GM18951 (cell line): ENCODE measurements around the gene CCL7.

Source experiments
- POLR2A ChIP-seq: IDR thresholded peaks from 4 replicates; pipeline ENCODE4 v1.6.1; 2011; ENCODE audit warnings: mild to moderate bottlenecking; ENCODE audit not compliant: insufficient read length, insufficient read depth; ENCODE audit errors: extremely low read depth
- in situ Hi-C: fragments of 300-500 bp; cut with MboI; formaldehyde crosslinking; loops from one replicate; pipeline ENCODE4 v1.12.0; 2022; ENCODE audit warnings: low sequenced_read_pairs, mixed read lengths, inconsistent platforms; ENCODE audit not compliant: unreplicated experiment

CCL7 gene

DNA sequence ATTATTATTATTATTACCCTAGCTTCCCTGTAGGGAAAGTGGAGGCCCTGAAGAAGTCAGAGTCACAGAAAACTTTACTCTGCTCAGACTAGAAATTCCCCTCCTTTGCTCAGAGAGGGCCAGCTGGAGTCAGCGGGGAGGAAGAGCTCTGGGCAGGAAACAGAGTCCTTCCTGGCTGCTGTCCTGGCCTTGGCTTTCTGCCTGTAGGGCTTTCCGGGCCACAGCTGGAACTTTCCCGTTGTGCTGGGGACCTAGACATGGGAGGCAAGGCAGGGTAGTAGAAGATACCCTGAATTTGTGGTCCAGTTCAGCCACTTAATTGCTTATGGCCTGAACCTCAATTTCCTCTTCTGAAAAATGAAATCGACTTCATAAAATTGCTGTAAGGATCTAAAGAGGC lies 29.0 kb upstream of the CCL7 start:
- no peak for TF ChIP-seq POLR2A
- in situ Hi-C loops, result no loop called here

DNA sequence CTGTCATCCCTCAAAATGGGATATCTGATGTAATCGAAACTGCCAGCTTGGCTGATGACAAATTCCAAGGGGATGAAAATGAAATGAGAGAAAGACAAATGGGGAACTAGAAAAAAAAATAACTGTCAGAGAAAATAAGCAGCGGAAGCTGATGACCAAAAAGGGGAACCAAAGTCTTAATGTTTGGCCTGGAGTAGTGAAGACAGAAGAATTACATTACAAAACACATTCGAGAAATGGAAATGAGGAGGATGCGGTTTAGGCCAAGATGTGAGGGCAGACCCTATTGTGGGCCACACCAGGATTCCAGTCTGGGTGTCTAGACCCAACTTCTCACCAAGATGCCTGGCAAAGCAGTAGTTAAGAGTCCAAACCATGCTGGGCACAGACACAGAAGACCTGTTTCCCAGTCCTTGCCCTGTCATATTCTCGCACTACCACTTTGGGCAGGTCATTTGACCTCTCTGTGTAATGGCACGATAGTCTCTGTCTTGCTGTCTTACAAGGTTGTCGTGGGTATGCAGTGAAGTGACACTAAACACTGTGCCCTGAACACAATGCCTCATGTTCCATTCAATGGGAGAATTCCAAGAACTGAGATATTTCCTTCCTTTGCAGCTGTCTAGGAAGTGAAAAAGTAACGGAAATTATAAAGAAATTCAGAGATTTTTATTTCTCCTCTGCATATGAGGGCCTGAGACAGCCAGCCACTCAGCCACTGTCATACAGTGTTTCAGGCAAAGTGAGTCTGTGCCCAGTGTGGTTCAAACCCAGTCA lies 27.2 kb upstream of the CCL7 start:
- in situ Hi-C loops, result no loop called here
- TF ChIP-seq POLR2A, result no peak

DNA sequence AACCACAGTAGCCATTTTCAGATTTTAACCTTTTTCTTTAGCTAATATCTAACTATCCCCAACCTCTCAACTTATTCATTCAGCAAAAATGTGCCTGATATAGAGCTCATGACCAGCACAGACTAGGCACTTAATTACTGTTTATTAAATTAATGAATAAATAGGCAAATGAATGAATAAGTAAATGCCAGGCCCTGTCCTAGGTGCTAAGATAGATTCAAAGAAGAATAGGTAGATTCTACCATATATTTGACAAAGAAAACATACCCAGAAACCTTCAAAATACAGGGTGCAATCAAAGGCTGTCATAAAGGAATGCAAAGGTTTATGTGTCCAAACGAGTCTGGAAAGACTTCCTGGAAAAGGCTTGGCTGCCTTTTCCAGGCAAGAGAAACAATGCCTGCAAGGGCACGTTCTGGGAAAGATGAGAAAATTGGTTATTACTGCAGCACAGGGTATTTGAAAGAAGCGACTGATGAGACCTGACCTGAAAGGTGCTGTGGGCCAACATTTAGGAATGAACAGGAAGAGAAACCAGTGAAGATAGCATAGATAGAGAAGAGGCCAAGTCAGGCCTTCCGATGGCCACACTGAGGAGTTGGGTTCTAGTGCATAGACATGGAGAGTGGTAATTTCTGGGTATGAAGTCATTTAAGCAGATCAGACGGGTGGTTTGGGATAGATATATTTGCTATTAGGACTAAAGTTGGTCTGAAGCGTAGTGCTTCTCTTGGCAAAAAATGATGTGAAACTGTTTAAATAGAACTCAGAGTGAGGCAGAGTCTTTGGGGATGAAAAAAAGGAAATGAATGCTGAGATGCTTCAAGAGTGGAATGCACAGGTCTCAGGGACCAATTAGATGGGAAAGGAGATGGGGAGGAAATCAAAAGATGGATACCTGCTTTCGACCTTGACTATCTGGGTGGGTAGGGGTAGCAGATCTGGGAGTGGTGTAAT lies 26.4 kb upstream of the CCL7 start:
- no peak for TF ChIP-seq POLR2A
- in situ Hi-C loops, result no loop called here

DNA sequence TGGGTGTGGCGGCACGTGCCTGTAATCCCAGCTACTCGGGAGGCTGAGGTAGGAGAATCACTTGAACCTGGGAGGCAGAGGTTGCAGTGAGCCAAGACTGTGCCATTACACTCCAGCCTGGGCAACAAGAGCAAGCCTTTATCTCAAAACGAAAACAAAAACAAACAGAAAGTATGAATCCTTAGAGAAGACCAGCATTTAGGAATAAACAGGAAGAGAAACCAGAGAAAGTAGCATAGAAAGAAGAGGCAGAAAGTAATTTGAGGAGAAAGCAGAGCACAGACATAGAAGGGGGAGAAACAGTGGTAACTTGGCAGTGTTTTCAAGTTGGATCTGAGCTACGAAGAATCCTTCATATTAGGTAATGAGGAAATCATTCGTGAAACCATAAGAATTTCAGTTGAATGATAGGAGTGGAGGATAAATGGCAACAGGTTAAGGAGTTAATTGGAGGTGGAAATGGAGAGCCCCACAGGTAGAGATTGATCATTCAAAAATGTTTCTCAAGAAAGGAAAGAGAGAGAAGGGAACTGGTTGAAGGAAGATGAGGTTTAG lies 24.6 kb upstream of the CCL7 start:
- in situ Hi-C loops, result no loop called here

DNA sequence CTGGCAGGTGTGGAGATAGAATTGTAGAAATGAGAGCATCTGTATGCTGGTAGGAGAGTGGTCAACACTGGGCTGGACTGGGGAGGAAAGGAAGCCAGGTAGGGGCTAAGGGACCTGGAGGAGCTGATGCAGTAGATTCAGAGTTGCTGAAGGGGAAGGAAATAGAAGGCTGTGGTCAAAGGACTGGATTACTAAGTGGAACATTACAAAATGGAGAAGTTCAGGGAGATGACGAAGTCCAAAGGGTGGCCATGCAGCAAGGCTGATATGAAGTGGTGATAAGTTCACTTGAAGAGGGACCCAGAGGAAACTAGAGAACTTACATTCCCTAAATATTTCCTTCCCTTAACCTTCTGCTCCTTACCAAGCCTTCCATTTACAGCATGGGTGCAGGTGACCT lies 23.6 kb upstream of the CCL7 start:
- in situ Hi-C loops, result no loop called here
- no peak for TF ChIP-seq POLR2A

More for the DNA sequence above, 24.6 kb upstream of the CCL7 start:
- TF ChIP-seq POLR2A, result no peak

DNA sequence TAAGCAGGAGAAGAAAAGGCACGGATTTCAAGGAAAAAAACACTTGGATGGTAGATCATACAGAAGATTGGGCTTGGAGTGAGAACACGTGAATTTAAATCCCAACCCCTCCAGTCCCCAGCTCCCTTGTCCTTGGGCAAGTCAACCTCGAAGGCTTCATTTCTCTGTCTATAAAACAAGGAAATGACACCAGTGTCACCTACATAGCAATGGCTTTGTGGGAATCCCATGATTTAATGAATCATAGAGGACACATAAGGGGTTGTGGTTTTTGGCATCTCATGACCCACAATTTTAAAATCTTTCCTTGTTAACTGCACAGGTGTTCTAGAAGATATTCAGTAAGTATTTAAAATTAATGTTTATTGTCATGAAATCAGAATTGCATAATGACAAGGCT lies 23.1 kb upstream of the CCL7 start:
- in situ Hi-C loops, result no loop called here
- no peak for TF ChIP-seq POLR2A

DNA sequence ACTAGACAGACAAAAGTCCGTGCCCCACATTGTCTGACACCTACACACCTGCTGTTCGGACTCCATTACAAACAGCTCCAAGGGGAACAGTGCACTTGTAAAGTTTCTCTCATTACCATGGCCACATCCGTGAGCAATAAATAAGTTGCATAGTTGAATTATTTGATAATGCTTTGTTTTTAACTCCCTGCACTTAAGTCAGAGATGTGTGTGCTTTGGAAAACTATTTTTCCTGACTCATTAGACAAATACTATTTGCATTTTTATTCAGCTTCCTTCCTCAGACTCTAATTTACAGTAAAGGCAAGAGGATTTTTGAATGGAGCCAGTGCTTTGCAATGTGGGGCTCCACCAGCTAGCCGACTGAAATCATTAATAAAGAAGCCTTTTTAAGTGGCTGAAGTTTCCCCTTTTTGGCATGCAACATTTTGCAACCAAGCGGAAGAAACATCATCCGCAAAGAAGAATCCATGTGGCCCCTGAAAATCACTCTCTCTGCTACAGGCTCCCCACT lies 21.5 kb upstream of the CCL7 start:
- in situ Hi-C loops, result no loop called here
- no peak for TF ChIP-seq POLR2A

- in situ Hi-C loops, result no loop called here
- TF ChIP-seq POLR2A, result no peak
These were observed 21.0 kb upstream of the CCL7 start for GRCh38 chr17:34249061-34249460.

GRCh38 chr17:34249478-34249877 lies 20.5 kb upstream of the CCL7 start:
- no peak for TF ChIP-seq POLR2A
- in situ Hi-C loops, result no loop called here

GRCh38 chr17:34251186-34251585 lies 18.8 kb upstream of the CCL7 start:
- in situ Hi-C loops, result no loop called here
- no peak for TF ChIP-seq POLR2A

- TF ChIP-seq POLR2A, result no peak
- in situ Hi-C loops, result no loop called here
These were observed 18.0 kb upstream of the CCL7 start for GRCh38 chr17:34252095-34252443.

DNA sequence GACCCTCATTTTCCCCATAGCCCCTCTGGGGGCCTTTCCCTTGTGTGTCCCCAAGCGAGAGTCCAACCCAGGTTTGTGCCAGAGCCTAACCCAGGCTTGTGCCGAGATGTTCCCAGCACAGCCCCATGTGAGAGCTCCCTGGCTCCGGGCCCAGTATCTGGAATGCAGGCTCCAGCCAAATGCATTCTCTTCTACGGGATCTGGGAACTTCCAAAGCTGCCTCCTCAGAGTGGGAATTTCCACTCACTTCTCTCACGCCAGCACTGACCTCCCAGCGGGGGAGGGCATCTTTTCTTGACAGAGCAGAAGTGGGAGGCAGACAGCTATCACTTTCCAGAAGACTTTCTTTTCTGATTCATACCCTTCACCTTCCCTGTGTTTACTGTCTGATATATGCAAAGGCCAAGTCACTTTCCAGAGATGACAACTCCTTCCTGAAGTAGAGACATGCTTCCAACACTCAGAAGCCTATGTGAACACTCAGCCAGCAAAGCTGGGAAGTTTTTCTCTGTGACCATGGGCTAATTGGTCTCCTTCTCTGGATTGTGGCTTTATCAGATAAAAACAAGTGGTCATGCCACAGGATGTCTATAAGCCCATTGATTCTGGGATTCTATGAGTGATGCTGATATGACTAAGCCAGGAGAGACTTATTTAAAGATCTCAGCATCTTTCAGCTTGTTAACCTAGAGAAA lies 17.4 kb upstream of the CCL7 start:
- in situ Hi-C loops, result no loop called here

DNA sequence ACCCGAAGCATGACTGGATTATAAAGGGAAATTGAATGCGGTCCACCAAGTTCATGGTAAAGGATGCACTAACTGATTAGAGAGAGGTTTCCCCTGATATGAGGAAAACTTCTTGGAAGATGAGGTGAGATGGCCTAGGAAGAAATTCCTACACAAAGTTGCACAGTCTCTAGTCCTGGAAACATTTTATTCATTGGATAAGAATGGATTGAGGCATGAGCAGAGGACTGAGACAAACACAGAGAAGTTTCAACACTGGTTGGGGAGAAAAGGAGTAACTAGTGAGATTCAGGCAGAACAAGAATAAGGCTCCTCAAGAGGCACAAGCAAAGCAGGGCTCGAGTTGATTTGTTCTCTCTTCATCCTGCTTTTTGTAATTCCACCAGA lies 16.9 kb upstream of the CCL7 start:
- no peak for TF ChIP-seq POLR2A
- in situ Hi-C loops, result no loop called here

More for the DNA sequence above, 17.4 kb upstream of the CCL7 start:
- no peak for TF ChIP-seq POLR2A
